HEK293T (cell line): ENCODE measurements around the gene TXNDC8.

Experiments used
- BHLHE40 ChIP-seq: fragments of 450-650 bp; IDR thresholded peaks from 2 replicates; pipeline ENCODE4 v1.6.1; 2016; ENCODE audit warnings: mild to moderate bottlenecking, moderate library complexity, borderline replicate concordance
- NFRKB ChIP-seq: fragments of 450-650 bp; IDR thresholded peaks from 2 replicates; pipeline ENCODE4 v1.6.1; 2016; ENCODE audit warnings: mild to moderate bottlenecking, moderate library complexity

DNA sequence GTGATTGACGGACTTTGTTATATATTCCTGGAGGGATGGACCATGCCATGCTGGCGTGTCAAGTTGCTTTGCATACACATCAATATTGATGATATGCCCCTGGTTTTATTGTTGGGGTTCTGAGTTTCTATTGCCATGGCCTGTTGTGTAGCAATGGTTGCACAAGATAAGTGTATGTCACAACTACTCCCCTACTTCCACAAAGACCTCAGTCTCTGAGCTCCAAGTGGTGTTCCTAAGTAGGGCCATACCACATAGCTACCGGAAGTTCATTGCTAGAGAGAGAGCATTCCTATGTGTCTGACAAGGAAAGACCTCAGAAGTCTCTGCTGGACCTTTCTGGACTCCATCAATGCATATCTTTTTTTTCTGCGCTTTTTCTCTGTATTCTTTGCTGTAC, 19.8 kb downstream of the TXNDC8 start:
- TF ChIP-seq BHLHE40 (no peak), NFRKB (no peak)
